Measurements from ENCODE around the gene TCF4.

Gene TCF4

DNA sequence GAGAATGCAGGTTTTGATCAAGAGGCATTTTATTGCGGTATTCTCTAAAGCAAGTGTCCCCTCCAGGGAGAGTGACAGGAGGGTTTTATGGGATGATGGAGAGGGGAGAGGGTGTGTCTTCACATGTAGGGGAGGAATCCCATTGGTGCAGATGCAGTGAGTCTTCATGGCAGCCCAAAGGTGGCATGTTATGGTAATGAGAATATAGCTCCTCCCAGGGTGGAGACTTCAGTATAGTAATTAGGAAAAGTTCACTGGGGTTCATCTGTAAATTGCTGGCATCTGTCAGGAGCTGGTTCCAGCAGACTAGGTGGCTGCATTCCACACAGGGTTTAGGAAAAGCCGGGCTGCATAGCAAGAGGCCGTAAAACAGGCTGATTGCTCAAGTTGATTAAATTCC, 398.0 kb downstream of the TCF4 start:
- H3K79me1 ChIP-seq (ENCODE audit: low read length), result peaks cover 9% of the 10 kb centered on the region
- no peak overlapping the region for H3K4me2 ChIP-seq (ENCODE audit: low read length)
- no peak overlapping the region for H3K23ac ChIP-seq (ENCODE audit: low read length)
- H2BK5ac ChIP-seq (ENCODE audit: low read depth, low read length, poor library complexity), result no peak overlapping the region
- no peaks in the 10 kb centered on the region for H3K27me3 ChIP-seq (ENCODE audit: insufficient read depth, low read length)
- no peaks in the 10 kb centered on the region for H3K9me3 ChIP-seq (ENCODE audit: insufficient read depth, low read depth, low read length)
- no peak overlapping the region for H3K14ac ChIP-seq (ENCODE audit: low read length)
- no peak overlapping the region for H3K4me3 ChIP-seq (ENCODE audit: low read depth, low read length)
- no peak overlapping the region for H2AK5ac ChIP-seq (ENCODE audit: low read length)
- no peak overlapping the region for H4K8ac ChIP-seq (ENCODE audit: low read depth, low read length)
- no peak overlapping the region for H3K4ac ChIP-seq (ENCODE audit: low read depth, low read length)
- DNase-seq, result peak in 1 of 2 donors; percentile 41
- no peak overlapping the region for H2BK120ac ChIP-seq (ENCODE audit: insufficient read depth, low read length, poor library complexity)
- H3K18ac ChIP-seq (ENCODE audit: low read length), result no peak overlapping the region
- no CpG with 5 or more reads among the region's 3 CpGs for WGBS (ENCODE audit: extremely low coverage, insufficient coverage, insufficient read length)
- no peak overlapping the region for H3K9ac ChIP-seq (ENCODE audit: low read length)
- H3K27ac ChIP-seq (ENCODE audit: low read depth, low read length), result peak overlapping the region; percentile 8
- H4K91ac ChIP-seq (ENCODE audit: low read depth, low read length), result no peak overlapping the region
- H3K36me3 ChIP-seq (ENCODE audit: control insufficient read depth in 1 of 2, insufficient read depth in 2 of 2, low read length in 2 of 2), result no peaks in the 10 kb centered on the region
- peak overlapping the region; percentile 60 for H2AFZ ChIP-seq (ENCODE audit: insufficient read depth, low read length, poor library complexity)
- H2BK12ac ChIP-seq (ENCODE audit: low read length), result no peak overlapping the region
- H3K4me1 ChIP-seq (ENCODE audit: control insufficient read depth in 1 of 2, insufficient read depth in 2 of 2, low read length in 2 of 2), result peaks cover 12 to 14% of the 10 kb centered on the region in 2 experiments
- no peaks in the 10 kb centered on the region for H3K79me2 ChIP-seq (ENCODE audit: control insufficient read depth, insufficient read depth, low read length, poor library complexity)
- no peak overlapping the region for H4K12ac ChIP-seq (ENCODE audit: low read depth, low read length)

DNA sequence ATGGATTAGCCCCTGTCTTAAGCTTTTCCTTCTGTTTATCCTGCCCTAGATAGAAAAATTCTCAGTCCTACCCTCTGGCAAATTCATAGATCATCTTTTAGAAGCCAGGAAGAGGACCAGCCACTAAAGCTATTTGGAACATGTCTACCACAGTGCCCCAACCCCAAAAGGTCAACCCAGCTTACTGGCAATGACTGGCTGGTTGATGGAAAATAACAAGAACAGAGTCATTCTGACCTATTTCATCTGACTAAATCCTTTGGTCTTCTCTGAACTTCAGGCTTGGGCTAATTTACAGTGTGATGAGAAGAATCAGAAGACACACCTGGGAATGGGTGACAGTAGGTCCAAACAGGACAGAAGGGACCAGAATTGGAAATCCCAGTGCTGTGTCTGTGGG, 401.4 kb downstream of the TCF4 start:
- Histone ChIP-seq H4K8ac (ENCODE audit: low read depth, low read length) (no peak overlapping the region), H3K23ac (ENCODE audit: low read length) (no peak overlapping the region), H2BK120ac (ENCODE audit: insufficient read depth, low read length, poor library complexity) (peak overlapping the region; percentile 55), H3K27me3 (ENCODE audit: insufficient read depth, low read length) (no peaks in the 10 kb centered on the region), H3K27ac (ENCODE audit: low read depth, low read length) (no peak overlapping the region), H3K36me3 (ENCODE audit: control insufficient read depth in 1 of 2, insufficient read depth in 2 of 2, low read length in 2 of 2) (no peaks in the 10 kb centered on the region), H3K4ac (ENCODE audit: low read depth, low read length) (no peak overlapping the region), H2BK5ac (ENCODE audit: low read depth, low read length, poor library complexity) (no peak overlapping the region), H2AK5ac (ENCODE audit: low read length) (no peak overlapping the region), H3K4me2 (ENCODE audit: low read length) (no peak overlapping the region), H3K4me1 (ENCODE audit: control insufficient read depth in 1 of 2, insufficient read depth in 2 of 2, low read length in 2 of 2) (peaks cover 12 to 14% of the 10 kb centered on the region in 2 experiments), H2AFZ (ENCODE audit: insufficient read depth, low read length, poor library complexity) (no peak overlapping the region), H4K91ac (ENCODE audit: low read depth, low read length) (peak overlapping the region; percentile 60), H3K79me1 (ENCODE audit: low read length) (peaks cover 9% of the 10 kb centered on the region), H3K4me3 (ENCODE audit: low read depth, low read length) (no peak overlapping the region), H3K14ac (ENCODE audit: low read length) (no peak overlapping the region), H3K79me2 (ENCODE audit: control insufficient read depth, insufficient read depth, low read length, poor library complexity) (no peaks in the 10 kb centered on the region), H3K9me3 (ENCODE audit: insufficient read depth, low read depth, low read length) (no peaks in the 10 kb centered on the region), H4K12ac (ENCODE audit: low read depth, low read length) (no peak overlapping the region), H2BK12ac (ENCODE audit: low read length) (peak overlapping the region; percentile 12), H3K18ac (ENCODE audit: low read length) (no peak overlapping the region), H3K9ac (ENCODE audit: low read length) (no peak overlapping the region)
- no peak for DNase-seq

DNA sequence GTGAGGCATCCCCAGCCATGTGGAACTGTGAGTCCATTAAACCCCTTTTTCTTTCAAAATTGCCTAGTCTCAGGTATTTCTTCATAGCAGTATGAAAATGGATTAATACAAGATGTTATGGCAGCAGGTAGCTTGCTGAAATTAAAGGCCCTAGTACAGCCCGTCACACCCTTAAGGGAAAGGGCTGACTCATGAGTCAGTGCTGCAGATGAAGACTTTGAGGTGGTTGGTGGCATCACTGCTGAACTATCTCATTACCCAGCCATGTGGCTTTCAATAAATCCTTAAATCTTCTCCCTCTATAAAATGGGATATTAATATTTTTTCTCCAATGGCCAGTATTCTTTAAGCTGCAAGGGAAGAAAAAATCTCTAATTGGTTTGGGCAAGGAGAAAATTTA, 402.6 kb downstream of the TCF4 start:
- Histone ChIP-seq H3K9ac (ENCODE audit: low read length) (no peak overlapping the region), H3K4ac (ENCODE audit: low read depth, low read length) (no peak overlapping the region), H2AK5ac (ENCODE audit: low read length) (no peak overlapping the region), H2BK120ac (ENCODE audit: insufficient read depth, low read length, poor library complexity) (no peak overlapping the region), H3K23ac (ENCODE audit: low read length) (no peak overlapping the region), H3K4me2 (ENCODE audit: low read length) (no peak overlapping the region), H3K14ac (ENCODE audit: low read length) (no peak overlapping the region), H3K27me3 (ENCODE audit: insufficient read depth, low read length) (no peaks in the 10 kb centered on the region), H4K8ac (ENCODE audit: low read depth, low read length) (no peak overlapping the region), H2AFZ (ENCODE audit: insufficient read depth, low read length, poor library complexity) (no peak overlapping the region), H2BK12ac (ENCODE audit: low read length) (no peak overlapping the region), H2BK5ac (ENCODE audit: low read depth, low read length, poor library complexity) (no peak overlapping the region), H3K79me1 (ENCODE audit: low read length) (peaks cover 5% of the 10 kb centered on the region), H3K9me3 (ENCODE audit: insufficient read depth, low read depth, low read length) (no peaks in the 10 kb centered on the region), H3K18ac (ENCODE audit: low read length) (no peak overlapping the region), H3K4me3 (ENCODE audit: low read depth, low read length) (no peak overlapping the region), H4K91ac (ENCODE audit: low read depth, low read length) (no peak overlapping the region), H3K79me2 (ENCODE audit: control insufficient read depth, insufficient read depth, low read length, poor library complexity) (no peaks in the 10 kb centered on the region), H4K12ac (ENCODE audit: low read depth, low read length) (no peak overlapping the region), H3K27ac (ENCODE audit: low read depth, low read length) (no peak overlapping the region), H3K36me3 (ENCODE audit: control insufficient read depth in 1 of 2, insufficient read depth in 2 of 2, low read length in 2 of 2) (no peaks in the 10 kb centered on the region), H3K4me1 (ENCODE audit: control insufficient read depth in 1 of 2, insufficient read depth in 2 of 2, low read length in 2 of 2) (peaks cover 9 to 10% of the 10 kb centered on the region in 2 experiments)
- no peak for DNase-seq
- no CpG with 5 or more reads among the region's 1 CpG for WGBS (ENCODE audit: extremely low coverage, insufficient coverage, insufficient read length)

- Histone ChIP-seq H2AK5ac (ENCODE audit: low read length) (no peak overlapping the region), H3K4me1 (ENCODE audit: control insufficient read depth in 1 of 2, insufficient read depth in 2 of 2, low read length in 2 of 2) (no peaks in the 10 kb centered on the region), H3K36me3 (ENCODE audit: control insufficient read depth in 1 of 2, insufficient read depth in 2 of 2, low read length in 2 of 2) (no peaks in the 10 kb centered on the region), H3K27me3 (ENCODE audit: insufficient read depth, low read length) (no peaks in the 10 kb centered on the region), H2AFZ (ENCODE audit: insufficient read depth, low read length, poor library complexity) (no peak overlapping the region), H4K91ac (ENCODE audit: low read depth, low read length) (no peak overlapping the region), H3K9me3 (ENCODE audit: insufficient read depth, low read depth, low read length) (no peaks in the 10 kb centered on the region), H3K23ac (ENCODE audit: low read length) (no peak overlapping the region), H3K18ac (ENCODE audit: low read length) (no peak overlapping the region), H3K14ac (ENCODE audit: low read length) (no peak overlapping the region), H3K4me2 (ENCODE audit: low read length) (no peak overlapping the region), H2BK12ac (ENCODE audit: low read length) (no peak overlapping the region), H3K79me1 (ENCODE audit: low read length) (no peaks in the 10 kb centered on the region), H2BK5ac (ENCODE audit: low read depth, low read length, poor library complexity) (no peak overlapping the region), H4K12ac (ENCODE audit: low read depth, low read length) (no peak overlapping the region), H3K4me3 (ENCODE audit: low read depth, low read length) (no peak overlapping the region), H3K79me2 (ENCODE audit: control insufficient read depth, insufficient read depth, low read length, poor library complexity) (no peaks in the 10 kb centered on the region), H3K9ac (ENCODE audit: low read length) (no peak overlapping the region), H3K4ac (ENCODE audit: low read depth, low read length) (no peak overlapping the region), H4K8ac (ENCODE audit: low read depth, low read length) (no peak overlapping the region), H2BK120ac (ENCODE audit: insufficient read depth, low read length, poor library complexity) (no peak overlapping the region), H3K27ac (ENCODE audit: low read depth, low read length) (no peak overlapping the region)
- DNase-seq, result no peak
These were observed 408.2 kb downstream of the TCF4 start for GRCh38 chr18:55179835-55180234.

DNA sequence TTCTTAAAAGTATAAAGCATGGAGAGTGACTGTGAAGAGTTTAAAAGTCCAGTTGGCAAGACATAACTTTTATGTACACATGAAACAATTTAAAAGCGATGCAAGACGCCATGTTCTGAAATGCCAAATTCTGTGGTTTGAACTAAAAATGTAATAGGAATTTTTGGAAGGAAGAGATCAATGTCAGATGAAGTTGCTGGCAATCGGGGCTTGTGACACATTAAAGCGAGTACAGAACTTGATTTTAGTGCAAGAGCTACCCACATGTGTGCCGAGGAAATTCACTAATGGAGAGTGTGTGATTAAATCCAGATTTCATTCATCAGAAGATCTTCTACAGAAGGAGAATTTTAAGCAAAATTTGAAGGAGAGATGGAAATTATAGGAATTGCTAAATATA, 408.6 kb downstream of the TCF4 start:
- H3K4me3 ChIP-seq (ENCODE audit: low read depth, low read length), result no peak overlapping the region
- no peaks in the 10 kb centered on the region for H3K79me2 ChIP-seq (ENCODE audit: control insufficient read depth, insufficient read depth, low read length, poor library complexity)
- H3K79me1 ChIP-seq (ENCODE audit: low read length), result no peaks in the 10 kb centered on the region
- H3K4me1 ChIP-seq (ENCODE audit: control insufficient read depth in 1 of 2, insufficient read depth in 2 of 2, low read length in 2 of 2), result no peaks in the 10 kb centered on the region
- no peak overlapping the region for H2BK5ac ChIP-seq (ENCODE audit: low read depth, low read length, poor library complexity)
- no peak overlapping the region for H2AFZ ChIP-seq (ENCODE audit: insufficient read depth, low read length, poor library complexity)
- H3K36me3 ChIP-seq (ENCODE audit: control insufficient read depth in 1 of 2, insufficient read depth in 2 of 2, low read length in 2 of 2), result no peaks in the 10 kb centered on the region
- H3K4ac ChIP-seq (ENCODE audit: low read depth, low read length), result no peak overlapping the region
- H4K8ac ChIP-seq (ENCODE audit: low read depth, low read length), result no peak overlapping the region
- DNase-seq, result no peak
- H3K27ac ChIP-seq (ENCODE audit: low read depth, low read length), result no peak overlapping the region
- no peaks in the 10 kb centered on the region for H3K9me3 ChIP-seq (ENCODE audit: insufficient read depth, low read depth, low read length)
- no peak overlapping the region for H3K9ac ChIP-seq (ENCODE audit: low read length)
- no peak overlapping the region for H4K12ac ChIP-seq (ENCODE audit: low read depth, low read length)
- H2BK120ac ChIP-seq (ENCODE audit: insufficient read depth, low read length, poor library complexity), result no peak overlapping the region
- no peak overlapping the region for H3K4me2 ChIP-seq (ENCODE audit: low read length)
- no peaks in the 10 kb centered on the region for H3K27me3 ChIP-seq (ENCODE audit: insufficient read depth, low read length)
- no peak overlapping the region for H3K23ac ChIP-seq (ENCODE audit: low read length)
- H4K91ac ChIP-seq (ENCODE audit: low read depth, low read length), result no peak overlapping the region
- no peak overlapping the region for H2AK5ac ChIP-seq (ENCODE audit: low read length)
- H3K18ac ChIP-seq (ENCODE audit: low read length), result no peak overlapping the region
- no peak overlapping the region for H3K14ac ChIP-seq (ENCODE audit: low read length)
- no peak overlapping the region for H2BK12ac ChIP-seq (ENCODE audit: low read length)
- no CpG with 5 or more reads among the region's 5 CpGs for WGBS (ENCODE audit: extremely low coverage, insufficient coverage, insufficient read length)

Measured in trophoblast cell (in vitro differentiated cells and primary cell).